Stromal cell of bone marrow (primary cell): ENCODE measurements around the gene PTAR1.

Experiments used
- DNase-seq: peaks from one replicate; pipeline ENCODE4 v3.0.0-alpha.2; 2012; ENCODE audit warnings: low read depth

PTAR1 gene

GRCh38 chr9:69750085-69750484 is 9.7 kb downstream of the PTAR1 start:
- DNase-seq = no peak

- no peak for DNase-seq
These were observed 11.5 kb downstream of the PTAR1 start for GRCh38 chr9:69748304-69748703.

- no peak for DNase-seq
These were observed 12.8 kb downstream of the PTAR1 start for GRCh38 chr9:69746859-69747560.

GRCh38 chr9:69745716-69746437 is 13.9 kb downstream of the PTAR1 start:
- DNase-seq = no peak

GRCh38 chr9:69744688-69745380 is 15.0 kb downstream of the PTAR1 start:
- DNase-seq = no peak

GRCh38 chr9:69743930-69744329 is 15.9 kb downstream of the PTAR1 start:
- no peak for DNase-seq

- DNase-seq = no peak
These were observed 18.8 kb downstream of the PTAR1 start for GRCh38 chr9:69740872-69741505.

GRCh38 chr9:69731348-69731747 is 28.5 kb downstream of the PTAR1 start:
- DNase-seq = no peak

- DNase-seq = no peak
These were observed 39.8 kb downstream of the PTAR1 start for GRCh38 chr9:69719983-69720382.

- DNase-seq = no peak
These were observed 40.4 kb downstream of the PTAR1 start for GRCh38 chr9:69719367-69719766.

GRCh38 chr9:69718218-69718617 is 41.6 kb downstream of the PTAR1 start:
- DNase-seq = no peak

- DNase-seq = no peak
These were observed 44.0 kb downstream of the PTAR1 start for GRCh38 chr9:69715825-69716224.

- no peak for DNase-seq
These were observed 44.7 kb downstream of the PTAR1 start for GRCh38 chr9:69715096-69715495.

- no peak for DNase-seq
These were observed 62.3 kb downstream of the PTAR1 start for GRCh38 chr9:69697475-69697874.

GRCh38 chr9:69696802-69697201 is 63.0 kb downstream of the PTAR1 start:
- DNase-seq = no peak

- DNase-seq = no peak
These were observed 69.7 kb downstream of the PTAR1 start for GRCh38 chr9:69689991-69690538.

GRCh38 chr9:69683927-69684326 is 75.9 kb downstream of the PTAR1 start:
- no peak for DNase-seq

GRCh38 chr9:69678843-69679538 is 80.8 kb downstream of the PTAR1 start:
- DNase-seq = no peak

GRCh38 chr9:69677931-69678330 is 81.9 kb downstream of the PTAR1 start:
- DNase-seq = no peak

- DNase-seq = no peak
These were observed 84.2 kb downstream of the PTAR1 start for GRCh38 chr9:69675563-69675962.

- peak; percentile 87 for DNase-seq
These were observed 84.9 kb downstream of the PTAR1 start for GRCh38 chr9:69674716-69675438.
